ENCODE data around the gene SLFNL1. TPM values are rescaled to one million over a fixed set of nuclear protein-coding genes. Genes with fewer than 3 reads are reported as not detected.

Gene SLFNL1
- total RNA-seq, 2 experiments from 2014 or later = 0.49 to 0.82 TPM

- no peaks in the 10 kb centered on the region for H3K9me2 ChIP-seq (ENCODE audit: insufficient read depth, low read length)
- H3K4me3 ChIP-seq (ENCODE audit: low read depth, low read length, poor library complexity, severe bottlenecking) = no peak overlapping the region
- no peak for TF ChIP-seq CTCF (conservative IDR thresholded peaks at IDR 0.05; ENCODE audit: low read length)
- no peak for TF ChIP-seq EZH2phosphoT487 (IDR thresholded peaks at IDR 0.05; ENCODE audit: borderline replicate concordance, low read depth, low read length)
- intact Hi-C loops (cut with micrococcal nuclease; ENCODE audit: unreplicated experiment) = no loop called here
- POLR2A ChIA-PET = interaction anchor here (0.7 kb wide), 1 partner anchor 1718 kb away, joined by 4 read pairs; no protein-coding TSS in a partner anchor
- H3K79me2 ChIP-seq (ENCODE audit: insufficient read depth, low read depth, low read length) = no peaks in the 10 kb centered on the region
- no TSS peak for BruUV-seq (replicated peaks)
- CTCF ChIA-PET (ENCODE audit: unreplicated experiment) = interaction anchor here (0.6 kb wide), 1 partner anchor 229 kb away, joined by 3 read pairs; no protein-coding TSS in a partner anchor
- H3K4me1 ChIP-seq (ENCODE audit: insufficient read depth, low read length, poor library complexity, severe bottlenecking) = no peaks in the 10 kb centered on the region
- H4K20me1 ChIP-seq (ENCODE audit: insufficient read depth, low read length) = no peaks in the 10 kb centered on the region
- DNase-seq (ENCODE audit: low spot score) = no peak
- no peak overlapping the region for H3K27ac ChIP-seq (ENCODE audit: low read depth, low read length, poor library complexity, severe bottlenecking)
- H2AFZ ChIP-seq (ENCODE audit: low read length) = no peak overlapping the region
- H3K9me3 ChIP-seq (ENCODE audit: low read length) = no peaks in the 10 kb centered on the region
- H3K4me2 ChIP-seq (ENCODE audit: low read length) = no peak overlapping the region
- peaks cover 61% of the 10 kb centered on the region for H3K36me3 ChIP-seq (ENCODE audit: insufficient read depth, low read length)
Observed at GRCh38 chr1:41041614-41042270, 20.2 kb upstream of the SLFNL1 start.

GRCh38 chr1:41038110-41038509, 16.6 kb upstream of the SLFNL1 start:
- H3K4me3 ChIP-seq (ENCODE audit: low read depth, low read length, poor library complexity, severe bottlenecking) = no peak overlapping the region
- H3K9me3 ChIP-seq (ENCODE audit: low read length) = no peaks in the 10 kb centered on the region
- no peaks in the 10 kb centered on the region for H3K79me2 ChIP-seq (ENCODE audit: insufficient read depth, low read depth, low read length)
- no peak overlapping the region for H3K4me2 ChIP-seq (ENCODE audit: low read length)
- no peak overlapping the region for H3K27ac ChIP-seq (ENCODE audit: low read depth, low read length, poor library complexity, severe bottlenecking)
- POLR2A ChIA-PET = interaction anchor here (1.1 kb wide), 1 partner anchor 14 kb away, joined by 3 read pairs; no protein-coding TSS in a partner anchor
- no TSS peak for BruUV-seq (replicated peaks)
- CTCF ChIA-PET (ENCODE audit: unreplicated experiment) = no interaction called here
- no peaks in the 10 kb centered on the region for H4K20me1 ChIP-seq (ENCODE audit: insufficient read depth, low read length)
- intact Hi-C loops (cut with micrococcal nuclease; ENCODE audit: unreplicated experiment) = no loop called here
- H3K4me1 ChIP-seq (ENCODE audit: insufficient read depth, low read length, poor library complexity, severe bottlenecking) = no peaks in the 10 kb centered on the region
- no peak overlapping the region for H2AFZ ChIP-seq (ENCODE audit: low read length)
- no peak for DNase-seq (ENCODE audit: low spot score)
- peaks cover 68% of the 10 kb centered on the region for H3K36me3 ChIP-seq (ENCODE audit: insufficient read depth, low read length)
- TF ChIP-seq EZH2phosphoT487 (IDR thresholded peaks at IDR 0.05; ENCODE audit: borderline replicate concordance, low read depth, low read length) (no peak), CTCF (conservative IDR thresholded peaks at IDR 0.05; ENCODE audit: low read length) (no peak)
- no peaks in the 10 kb centered on the region for H3K9me2 ChIP-seq (ENCODE audit: insufficient read depth, low read length)

All from OCI-LY7 (cell line).